ENCODE measurements around the gene ABCA2.
A peak's percentile ranks its signal among the peaks of the same experiment; 100 is the strongest.

ABCA2 gene

GRCh38 chr9:136996361-136997292, 31.4 kb downstream of the ABCA2 start, which contains the start of gene CLIC3:
CLIC3 (minus strand) TSS chr9:136996568; CDS start chr9:136996543, 25 bp downstream.
- peak; percentile 66 for DNase-seq

- DNase-seq: no peak
Measured at GRCh38 chr9:136995772-136996311, 32.2 kb downstream of the ABCA2 start.

GRCh38 chr9:136995362-136995761, 32.7 kb downstream of the ABCA2 start:
- no peak for DNase-seq

GRCh38 chr9:136994888-136995230, 33.2 kb downstream of the ABCA2 start:
- no peak for DNase-seq

GRCh38 chr9:136994180-136994887, 33.7 kb downstream of the ABCA2 start:
- no peak for DNase-seq

- no peak for DNase-seq
Measured at GRCh38 chr9:136992819-136993369, 35.1 kb downstream of the ABCA2 start.

GRCh38 chr9:136991993-136992818, 35.8 kb downstream of the ABCA2 start, which contains the start of gene PAXX:
PAXX (plus strand) TSS chr9:136992422; CDS start chr9:136992444, 22 bp downstream.
- peak; percentile 94 for DNase-seq

- no peak for DNase-seq
Measured at GRCh38 chr9:136990242-136990911, 37.7 kb downstream of the ABCA2 start.

- DNase-seq: no peak
Measured at GRCh38 chr9:136988872-136989271, 39.2 kb downstream of the ABCA2 start.

- no peak for DNase-seq
Measured at GRCh38 chr9:136985853-136986252, 42.2 kb downstream of the ABCA2 start.

GRCh38 chr9:136985027-136985602, 42.9 kb downstream of the ABCA2 start:
- DNase-seq: peak; percentile 33

GRCh38 chr9:136984464-136985026, 43.5 kb downstream of the ABCA2 start:
- DNase-seq: no peak

- DNase-seq: no peak
Measured at GRCh38 chr9:136983656-136984314, 44.3 kb downstream of the ABCA2 start.

GRCh38 chr9:136983167-136983566, 44.9 kb downstream of the ABCA2 start:
- DNase-seq: no peak

GRCh38 chr9:136982232-136983051, 45.6 kb downstream of the ABCA2 start, which contains the start of gene LCNL1:
LCNL1 (plus strand) TSS chr9:136982993; CDS start chr9:136983587, 594 bp downstream.
- no peak for DNase-seq

GRCh38 chr9:136981588-136982231, 46.3 kb downstream of the ABCA2 start:
- no peak for DNase-seq

GRCh38 chr9:136980669-136981478, 47.2 kb downstream of the ABCA2 start:
- no peak for DNase-seq
